Kidney epithelial cell (primary cell): Measurements from ENCODE around the gene RPH3AL. TPM values are rescaled to one million over a fixed set of nuclear protein-coding genes. Genes with fewer than 3 reads are reported as not detected.

Experiments
- DNase-seq: peaks from one replicate; pipeline ENCODE4 v3.0.0-alpha.2; 2010; ENCODE audit warnings: low read depth
- H3K27me3 ChIP-seq: 2 replicates; pipeline ENCODE4 v1.6.0; 2011; ENCODE audit warnings: low read length; ENCODE audit not compliant: control insufficient read depth, insufficient read depth
- H3K36me3 ChIP-seq: 2 replicates; pipeline ENCODE4 v1.5.1; 2011; ENCODE audit warnings: low read length; ENCODE audit not compliant: control insufficient read depth, insufficient read depth
- H3K4me3 ChIP-seq: 2 replicates; pipeline ENCODE4 v1.5.1; 2011; ENCODE audit warnings: low read depth, mild to moderate bottlenecking, control low read depth, low read length
- total RNA-seq: library from RNA; depleted of rRNA; stranded (reverse); fragments of >200 nt; gene quantifications from 2 replicates; pipeline ENCODE4 v1.2.3, GENCODE V29; 2015
- TF ChIP-seq, protein P1 (sequence below): IDR thresholded peaks from 2 replicates; pipeline ENCODE4 v1.5.1; 2011; ENCODE audit warnings: mild to moderate bottlenecking, moderate library complexity, low read length, control low read depth, inconsistent platforms; ENCODE audit not compliant: insufficient read depth, poor library complexity, severe bottlenecking

RPH3AL gene
- total RNA-seq, 1 donor from 2014 or later = 15.1 TPM

GRCh38 chr17:356671-357434 is 4.2 kb upstream of the RPH3AL start:
- DNase-seq = no peak
- TF ChIP-seq, protein P1, sequence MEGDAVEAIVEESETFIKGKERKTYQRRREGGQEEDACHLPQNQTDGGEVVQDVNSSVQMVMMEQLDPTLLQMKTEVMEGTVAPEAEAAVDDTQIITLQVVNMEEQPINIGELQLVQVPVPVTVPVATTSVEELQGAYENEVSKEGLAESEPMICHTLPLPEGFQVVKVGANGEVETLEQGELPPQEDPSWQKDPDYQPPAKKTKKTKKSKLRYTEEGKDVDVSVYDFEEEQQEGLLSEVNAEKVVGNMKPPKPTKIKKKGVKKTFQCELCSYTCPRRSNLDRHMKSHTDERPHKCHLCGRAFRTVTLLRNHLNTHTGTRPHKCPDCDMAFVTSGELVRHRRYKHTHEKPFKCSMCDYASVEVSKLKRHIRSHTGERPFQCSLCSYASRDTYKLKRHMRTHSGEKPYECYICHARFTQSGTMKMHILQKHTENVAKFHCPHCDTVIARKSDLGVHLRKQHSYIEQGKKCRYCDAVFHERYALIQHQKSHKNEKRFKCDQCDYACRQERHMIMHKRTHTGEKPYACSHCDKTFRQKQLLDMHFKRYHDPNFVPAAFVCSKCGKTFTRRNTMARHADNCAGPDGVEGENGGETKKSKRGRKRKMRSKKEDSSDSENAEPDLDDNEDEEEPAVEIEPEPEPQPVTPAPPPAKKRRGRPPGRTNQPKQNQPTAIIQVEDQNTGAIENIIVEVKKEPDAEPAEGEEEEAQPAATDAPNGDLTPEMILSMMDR = no peak
- Histone ChIP-seq H3K4me3 (no peak overlapping the region), H3K36me3 (no peaks in the 10 kb centered on the region), H3K27me3 (no peaks in the 10 kb centered on the region)

DNA sequence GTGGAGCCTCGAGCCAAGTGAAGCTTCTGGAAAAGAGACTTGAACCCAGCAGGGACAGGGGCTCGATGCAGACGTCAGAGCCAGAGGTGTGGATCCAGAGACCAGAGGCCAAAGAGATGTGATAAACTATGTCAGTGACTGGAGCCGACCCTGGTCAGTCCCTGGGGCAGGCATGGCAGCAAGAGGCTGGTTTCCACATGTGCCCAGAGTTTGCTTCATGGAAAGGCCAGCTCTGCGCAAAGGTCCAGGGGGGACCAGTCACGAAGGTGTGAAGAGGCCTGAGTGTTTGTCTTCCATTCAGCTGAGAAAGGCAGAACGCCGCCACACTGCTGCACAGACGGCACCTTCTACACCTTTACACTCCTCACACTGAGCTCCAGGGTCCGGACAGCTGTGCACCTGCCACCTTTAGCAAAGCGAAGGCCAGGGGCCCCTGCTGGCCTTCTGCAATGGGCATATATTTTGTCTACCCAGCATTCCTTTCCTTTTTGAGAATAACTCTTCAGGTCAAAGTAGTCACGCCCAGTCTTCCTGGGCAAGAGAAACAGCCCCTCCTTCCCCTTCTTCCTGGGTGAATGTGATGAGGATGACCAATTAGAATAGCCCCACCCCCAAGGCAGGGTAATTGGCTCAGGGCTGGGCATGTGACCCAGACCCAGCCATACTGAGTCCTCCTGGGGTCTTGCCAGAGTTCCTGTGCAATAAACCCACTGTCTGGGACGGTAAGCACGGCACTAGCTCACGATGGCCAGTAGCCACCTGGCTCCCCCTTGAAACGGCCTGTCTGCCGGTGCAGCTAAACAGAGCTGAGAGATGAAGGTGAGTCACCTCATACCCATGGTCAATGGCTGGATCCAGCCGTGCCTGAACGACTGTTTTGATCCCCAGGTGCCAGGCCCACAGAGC is 2.3 kb upstream of the RPH3AL start:
- no peaks in the 10 kb centered on the region for H3K27me3 ChIP-seq
- H3K4me3 ChIP-seq = no peak overlapping the region
- no peaks in the 10 kb centered on the region for H3K36me3 ChIP-seq
- peak; percentile 85 for DNase-seq
- TF ChIP-seq, protein P1 = no peak

- no peaks in the 10 kb centered on the region for H3K27me3 ChIP-seq
- no peak overlapping the region for H3K4me3 ChIP-seq
- TF ChIP-seq, protein P1 = no peak
- no peaks in the 10 kb centered on the region for H3K36me3 ChIP-seq
- DNase-seq = no peak
Measured at GRCh38 chr17:353838-354234, 1.2 kb upstream of the RPH3AL start.

- no peak for DNase-seq
- TF ChIP-seq, protein P1 = no peak
- Histone ChIP-seq H3K36me3 (no peaks in the 10 kb centered on the region), H3K4me3 (no peak overlapping the region), H3K27me3 (no peaks in the 10 kb centered on the region)
Measured at GRCh38 chr17:353213-353837, 718 bp upstream of the RPH3AL start.

DNA sequence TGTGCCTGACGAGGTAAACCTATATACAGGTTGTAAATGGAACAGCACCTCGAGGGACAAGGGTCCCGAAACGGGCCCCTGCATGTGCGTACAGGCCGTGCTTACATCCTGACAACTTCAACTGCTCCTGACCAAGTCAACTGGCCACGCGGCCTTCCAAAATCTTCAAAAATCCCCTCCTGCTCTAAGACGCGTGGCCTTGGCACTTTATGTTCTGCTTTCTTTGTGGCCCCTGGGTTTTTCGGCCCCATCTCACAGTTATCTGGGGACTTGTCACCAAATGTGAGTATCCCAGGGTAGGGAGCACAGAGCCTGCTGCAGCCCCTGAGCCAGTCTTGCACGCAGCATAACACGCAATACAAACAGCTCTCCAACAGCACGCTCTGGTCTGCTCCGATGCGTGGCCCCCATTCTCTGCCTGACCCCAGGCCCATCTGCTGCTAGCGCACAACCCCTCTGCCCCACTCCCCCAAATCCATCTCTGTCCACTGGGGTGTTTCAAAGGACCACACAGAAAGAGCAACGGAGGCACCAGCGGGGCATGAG is 659 bp downstream of the RPH3AL start:
- Histone ChIP-seq H3K36me3 (no peaks in the 10 kb centered on the region), H3K4me3 (peak overlapping the region; percentile 21), H3K27me3 (no peaks in the 10 kb centered on the region)
- DNase-seq = no peak
- TF ChIP-seq, protein P1 = no peak
